Gastroesophageal sphincter (tissue), 4 donors: Measurements from ENCODE around the gene EXD3. TPM values are rescaled to one million over a fixed set of nuclear protein-coding genes. Genes with fewer than 3 reads are reported as not detected.

Source experiments
- ATAC-seq: fragments of 150-250 bp; one replicate; pipeline ENCODE4 v1.9.1; 2016; ENCODE audit warnings: mild to moderate bottlenecking, moderate library complexity
- H3K27ac ChIP-seq, 4 donors: fragments of 200-600 bp; sonication (generic) in 3 of 4; 1 replicate in 3 of 4; 2 replicates in 1 of 4; pipeline ENCODE4 v1.5.1; 2016 to 2019
- H3K27me3 ChIP-seq: fragments of 200-600 bp; sonication (generic); one replicate; pipeline ENCODE4 v1.5.1; 2019
- H3K36me3 ChIP-seq, 2 donors: fragments of 200-600 bp; sonication (generic); one replicate each; pipeline ENCODE4 v1.5.1; 2019; ENCODE audit warnings: control low read depth in 1 of 2
- H3K4me1 ChIP-seq, 3 donors: fragments of 200-600 bp; sonication (generic); 1 replicate in 2 of 3; 2 replicates in 1 of 3; pipeline ENCODE4 v1.5.1; 2016 to 2019; ENCODE audit warnings: control low read depth in 2 of 3
- H3K4me3 ChIP-seq, 2 donors: fragments of 200-600 bp; sonication (generic); one replicate each; pipeline ENCODE4 v1.5.1; 2019; ENCODE audit warnings: mild to moderate bottlenecking in 1 of 2, moderate library complexity in 1 of 2
- H3K9me3 ChIP-seq, 3 donors: fragments of 200-600 bp; sonication (generic); one replicate each; pipeline ENCODE4 v1.5.1; 2017 to 2019; ENCODE audit warnings: control low read depth in 2 of 3
- CTCF ChIP-seq, 4 experiments: fragments of 200-600 bp in 2 of 4; fragments of 450-650 bp in 2 of 4; sonication (generic) in 1 of 4; IDR thresholded peaks; one replicate each; pipeline ENCODE4 v1.5.1; 2017 to 2019; ENCODE audit warnings: antibody characterized with exemption in 4 of 4, mild to moderate bottlenecking in 2 of 4, moderate library complexity in 2 of 4
- EP300 ChIP-seq: sonication (generic); formaldehyde crosslinking; IDR thresholded peaks from one replicate; pipeline ENCODE4 v1.6.1; 2017; ENCODE audit warnings: antibody characterized with exemption, mild to moderate bottlenecking
- POLR2A ChIP-seq, 2 donors: fragments of 450-650 bp; IDR thresholded peaks; one replicate each; pipeline ENCODE4 v1.6.1; 2017; ENCODE audit warnings: antibody characterized with exemption in 2 of 2, mild to moderate bottlenecking in 2 of 2, moderate library complexity in 1 of 2
- POLR2AphosphoS5 ChIP-seq: sonication (generic); formaldehyde crosslinking; IDR thresholded peaks from one replicate; pipeline ENCODE4 v1.6.1; 2017; ENCODE audit warnings: antibody characterized with exemption
- WGBS, 2 donors: methylation state at CpG; one replicate each; pipeline ENCODE4 v1.1.5; 2018; ENCODE audit warnings: low coverage in 1 of 2; 5-methylcytosine and 5-hydroxymethylcytosine counted together
- total RNA-seq, 4 donors: library from RNA; depleted of rRNA; stranded (reverse); fragments of >200 nt; gene quantifications; one replicate each; pipeline ENCODE4 v1.1.0, GENCODE V29; 2016

EXD3 gene
- total RNA-seq, 4 donors from 2014 or later, result 3.7 to 29.7 (median 10.9) TPM

GRCh38 chr9:137366891-137367381 is 56.0 kb downstream of the EXD3 start:
- H3K4me3 ChIP-seq, result no peak overlapping the region
- no peaks in the 10 kb centered on the region for H3K27me3 ChIP-seq
- H3K27ac ChIP-seq, result no peak overlapping the region
- no peak for ATAC-seq
- H3K9me3 ChIP-seq, result peaks cover 0 to 13% (median 0%) of the 10 kb centered on the region in 3 donors
- peaks cover 0 to 20% (median 5%) of the 10 kb centered on the region in 3 donors for H3K4me1 ChIP-seq
- WGBS, 2 donors, result 100% methylated on average over 1 of the region's 19 CpGs; no CpG with 5 or more reads in 1 of the 2 donors
- TF ChIP-seq EP300 (no peak), POLR2AphosphoS5 (no peak), POLR2A (IDR thresholded peaks at IDR 0.05) (no peak), CTCF (IDR thresholded peaks at IDR 0.05) (no peak)
- H3K36me3 ChIP-seq, result peaks cover 0 to 50% of the 10 kb centered on the region in 2 donors

- H3K9me3 ChIP-seq, result peaks cover 0 to 15% (median 0%) of the 10 kb centered on the region in 3 donors
- H3K4me1 ChIP-seq, result peaks cover 0 to 20% (median 5%) of the 10 kb centered on the region in 3 donors
- H3K27ac ChIP-seq, result no peak overlapping the region
- WGBS, 2 donors, result no CpG with 5 or more reads among the region's 17 CpGs
- no peak overlapping the region for H3K4me3 ChIP-seq
- no peaks in the 10 kb centered on the region for H3K27me3 ChIP-seq
- ATAC-seq, result no peak
- no peak for TF ChIP-seq POLR2AphosphoS5
- TF ChIP-seq POLR2A (IDR thresholded peaks at IDR 0.05), result no peak
- no peak for TF ChIP-seq EP300
- TF ChIP-seq CTCF (IDR thresholded peaks at IDR 0.05), result no peak
- H3K36me3 ChIP-seq, result peaks cover 0 to 45% of the 10 kb centered on the region in 2 donors
These were observed 56.5 kb downstream of the EXD3 start for GRCh38 chr9:137366445-137366810.

- Histone ChIP-seq H3K27me3 (no peaks in the 10 kb centered on the region), H3K4me3 (no peak overlapping the region), H3K9me3 (peaks cover 0 to 15% (median 0%) of the 10 kb centered on the region in 3 donors), H3K4me1 (peaks cover 0 to 20% (median 5%) of the 10 kb centered on the region in 3 donors), H3K27ac (no peak overlapping the region), H3K36me3 (peaks cover 0 to 40% of the 10 kb centered on the region in 2 donors)
- WGBS, 2 donors, result 65 to 77% methylated on average over 11 to 17 of the region's 20 CpGs
- no peak for TF ChIP-seq POLR2AphosphoS5
- TF ChIP-seq EP300, result no peak
- no peak for TF ChIP-seq CTCF (IDR thresholded peaks at IDR 0.05)
- TF ChIP-seq POLR2A (IDR thresholded peaks at IDR 0.05), result no peak
- no peak for ATAC-seq
These were observed 57.2 kb downstream of the EXD3 start for GRCh38 chr9:137365552-137366444.

- WGBS, 2 donors, result 78 to 98% methylated on average over 4 to 6 of the region's 12 CpGs
These were observed 57.9 kb downstream of the EXD3 start for GRCh38 chr9:137365056-137365455.

More at GRCh38 chr9:137365056-137365455, 57.9 kb downstream of the EXD3 start:
- no peak overlapping the region for H3K4me3 ChIP-seq
- peaks cover 0 to 15% (median 0%) of the 10 kb centered on the region in 3 donors for H3K9me3 ChIP-seq
- peaks cover 0 to 38% of the 10 kb centered on the region in 2 donors for H3K36me3 ChIP-seq
- ATAC-seq, result no peak
- no peaks in the 10 kb centered on the region for H3K27me3 ChIP-seq
- peaks cover 0 to 20% (median 5%) of the 10 kb centered on the region in 3 donors for H3K4me1 ChIP-seq
- TF ChIP-seq POLR2AphosphoS5 (no peak), POLR2A (IDR thresholded peaks at IDR 0.05) (no peak), EP300 (no peak), CTCF (IDR thresholded peaks at IDR 0.05) (no peak)
- no peak overlapping the region for H3K27ac ChIP-seq
